SK-N-MC (cell line): ENCODE results near the gene RAI14.

Experiments
- EZH2 ChIP-seq: fragments of 200-600 bp; sonication (generic); IDR thresholded peaks from one replicate; pipeline ENCODE4 v1.6.1; 2017; ENCODE audit warnings: antibody characterized with exemption
- FOXP2 ChIP-seq: optimal IDR thresholded peaks from 2 replicates; pipeline ENCODE3; 2011; ENCODE audit warnings: mild to moderate bottlenecking, moderate library complexity; ENCODE audit not compliant: insufficient read depth; ENCODE audit errors: extremely low read length, control extremely low read depth
- POLR2AphosphoS5 ChIP-seq: IDR thresholded peaks from 2 replicates; pipeline ENCODE4 v1.6.1; 2012; ENCODE audit warnings: mild to moderate bottlenecking, low read depth, low read length, borderline replicate concordance

DNA sequence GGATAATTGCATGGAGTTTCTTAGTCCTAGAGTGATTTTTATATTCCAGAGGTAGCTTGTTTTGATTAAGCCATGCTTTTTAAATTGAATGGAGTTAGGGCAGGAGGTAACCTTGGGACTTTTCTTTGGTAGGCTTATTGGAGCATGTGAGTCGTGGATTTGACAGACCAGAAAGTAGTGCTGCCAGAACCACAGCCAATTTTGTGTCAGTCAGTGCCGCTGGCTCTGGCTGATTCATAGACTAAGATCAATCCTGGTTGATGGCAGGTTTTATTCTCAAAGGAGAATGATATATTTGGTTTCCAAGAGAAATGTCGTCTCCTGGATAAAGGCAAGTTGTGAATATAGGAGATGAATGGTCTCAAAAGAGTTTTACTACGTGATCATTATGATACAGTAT, 20.3 kb downstream of the RAI14 start:
- no peak for TF ChIP-seq EZH2
- no peak for TF ChIP-seq POLR2AphosphoS5
- no peak for TF ChIP-seq FOXP2
